D721Med (cell line): ENCODE measurements around the gene SMC6.

Experiments used
- DNase-seq: peaks from one replicate; pipeline ENCODE4 v3.0.0; 2011; ENCODE audit warnings: low spot score; ENCODE audit not compliant: insufficient read length
- FAIRE-seq: peaks from 2 replicates; lab custom pipeline; 2011; peaks lifted over from hg19 to GRCh38; lab: Jason Lieb, UNC
- CTCF ChIP-seq: IDR thresholded peaks from 2 replicates; pipeline ENCODE4 v1.5.1; 2012; ENCODE audit warnings: mild to moderate bottlenecking, control low read depth; ENCODE audit not compliant: insufficient read depth; ENCODE audit errors: missing control alignments

SMC6 gene

DNA sequence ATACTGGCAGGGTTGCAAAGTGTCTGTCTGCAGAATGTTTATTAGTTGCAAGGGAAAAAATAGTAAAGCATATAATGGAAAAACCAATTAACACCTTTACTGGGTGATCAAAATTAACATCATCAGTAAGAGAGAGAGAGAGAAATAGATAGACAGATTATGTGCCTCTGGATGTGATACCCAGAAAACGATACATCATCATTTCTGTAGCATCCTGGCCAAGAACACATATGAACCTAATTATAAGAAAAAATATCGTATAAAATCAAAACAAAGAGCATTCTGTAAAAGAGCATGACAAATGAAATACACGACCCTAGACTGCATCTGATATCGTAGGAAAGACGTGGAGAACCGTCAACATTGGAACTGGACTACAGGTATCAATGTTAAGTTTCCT is 64.6 kb downstream of the SMC6 start:
- TF ChIP-seq CTCF: no peak
- no peak for DNase-seq
- no peak for FAIRE-seq

- no peak for FAIRE-seq
- DNase-seq: no peak
- no peak for TF ChIP-seq CTCF
These were observed 65.0 kb downstream of the SMC6 start for GRCh38 chr2:17688600-17688999.

DNA sequence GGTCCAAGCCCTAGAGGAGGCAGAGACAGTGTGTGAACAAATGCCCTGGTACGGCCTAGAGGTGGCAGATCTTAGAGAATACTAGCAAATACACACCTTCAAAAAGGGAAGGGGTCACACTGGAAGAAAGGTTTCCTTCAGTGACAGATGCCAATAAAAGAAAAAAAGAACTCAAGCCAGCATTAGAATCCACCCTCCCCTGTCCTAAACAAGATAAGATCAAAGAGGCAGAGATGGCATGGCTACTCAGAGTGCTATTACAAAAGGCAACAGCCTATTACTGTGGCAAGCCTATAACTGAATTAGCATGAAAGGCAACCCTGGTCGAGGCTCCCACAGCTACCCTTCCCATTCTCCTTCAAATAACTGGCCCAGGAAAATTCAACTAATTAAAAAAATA is 69.6 kb downstream of the SMC6 start:
- no peak for TF ChIP-seq CTCF
- FAIRE-seq (no peak), DNase-seq (no peak)

DNA sequence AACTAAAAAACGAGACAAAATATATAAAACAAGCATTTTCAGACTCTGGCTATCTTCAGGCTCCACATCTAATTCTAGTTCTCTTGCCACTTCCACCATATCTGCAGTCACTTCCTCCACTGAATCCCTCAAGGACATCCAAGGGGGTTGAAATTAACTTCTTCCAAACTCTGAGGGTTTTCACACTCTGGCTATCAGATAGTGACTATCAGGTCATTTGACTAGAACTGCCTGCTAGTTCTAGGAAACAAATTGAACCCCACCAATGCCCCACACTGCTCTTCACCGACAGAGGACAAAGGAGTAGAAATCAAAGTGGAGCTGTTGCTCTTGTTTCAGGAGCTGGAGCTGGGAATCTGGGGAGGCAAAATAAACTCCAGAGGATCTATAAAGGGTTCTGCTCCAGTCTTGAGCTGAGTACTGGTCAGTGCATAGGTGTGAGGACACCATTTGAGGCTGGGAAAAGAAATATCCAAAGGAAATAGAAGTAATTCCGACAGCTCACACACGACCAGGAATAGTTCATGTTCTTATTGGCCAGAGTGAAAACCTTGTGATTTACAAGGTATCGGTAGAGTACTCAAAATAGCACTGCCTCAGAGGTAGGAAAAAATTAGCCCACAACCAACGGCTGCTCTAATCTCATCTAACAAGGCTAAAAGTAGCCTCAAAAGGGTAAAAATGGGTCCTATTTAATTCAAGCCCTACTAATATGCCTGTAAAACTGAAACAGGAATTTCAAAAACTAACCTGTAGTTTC is 71.3 kb downstream of the SMC6 start:
- no peak for DNase-seq
- no peak for FAIRE-seq
- TF ChIP-seq CTCF: no peak

DNA sequence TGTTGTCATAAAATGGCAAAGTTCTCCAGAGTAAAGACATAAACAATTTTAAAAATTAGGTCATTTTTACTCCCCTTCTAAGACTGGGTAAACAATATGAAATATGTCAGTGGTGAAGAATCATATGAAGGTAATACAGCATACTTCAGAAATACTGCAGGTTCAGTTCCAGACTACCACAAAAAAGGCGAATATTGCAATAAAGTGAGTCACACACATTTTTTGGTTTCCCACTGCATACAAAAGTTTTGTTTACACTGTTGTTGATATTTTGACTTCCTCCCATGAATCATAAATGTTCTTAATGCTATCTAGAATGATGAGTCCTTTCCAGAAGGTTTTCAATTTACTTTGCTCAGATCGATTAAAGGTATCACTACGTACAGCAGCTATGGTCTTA is 73.5 kb downstream of the SMC6 start:
- TF ChIP-seq CTCF: no peak
- no peak for FAIRE-seq
- no peak for DNase-seq

DNA sequence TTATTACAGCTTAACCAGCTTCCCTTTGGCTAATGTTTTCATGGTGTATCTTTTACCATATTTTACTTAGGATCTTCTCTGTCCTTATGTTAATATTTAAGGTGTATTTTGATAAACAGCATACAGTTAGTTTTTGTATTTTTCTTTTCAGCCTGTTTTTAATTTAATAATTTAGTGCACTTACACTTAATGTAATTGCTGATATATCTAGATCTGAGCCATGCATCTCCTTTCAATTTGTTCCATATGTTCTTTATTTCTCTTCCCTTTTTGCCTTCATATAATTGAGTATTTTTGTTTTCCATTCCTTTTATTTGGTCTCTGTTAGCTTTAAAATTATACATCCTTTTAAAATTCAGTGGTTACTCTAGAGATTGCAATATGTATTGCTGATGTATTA is 78.8 kb downstream of the SMC6 start:
- TF ChIP-seq CTCF: no peak
- no peak for FAIRE-seq
- no peak for DNase-seq

DNA sequence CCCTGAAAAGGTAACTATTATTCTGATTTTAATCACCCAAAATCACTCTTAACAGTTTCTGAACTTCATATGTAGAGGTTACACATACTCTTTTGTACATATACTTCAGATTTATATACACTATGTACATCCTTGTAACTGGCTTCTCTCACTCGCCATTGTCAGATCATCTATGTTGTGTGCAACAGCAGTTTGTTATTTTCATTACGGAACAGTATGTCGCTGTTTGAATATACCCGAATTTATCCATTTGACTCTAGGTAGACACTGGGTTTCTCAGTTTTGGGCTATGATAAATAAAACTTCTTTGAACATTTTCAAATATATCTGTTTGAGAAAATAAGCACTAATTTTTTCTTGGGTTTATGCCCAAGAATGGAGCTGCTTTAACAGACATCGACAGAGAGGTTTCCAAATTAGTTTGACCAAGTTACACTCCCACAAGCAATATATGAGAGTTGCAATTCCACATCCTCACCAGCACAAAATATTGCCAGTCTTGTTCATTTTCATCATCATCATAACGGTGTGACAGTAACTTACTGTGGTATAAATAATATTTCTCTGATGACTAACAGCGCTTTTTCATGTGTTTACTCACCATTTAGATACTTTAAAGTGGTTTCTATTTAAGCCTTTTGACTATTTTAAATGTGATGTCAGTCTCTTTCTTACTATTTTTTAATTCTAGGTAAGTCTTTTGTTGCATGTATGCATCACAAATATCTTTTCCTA is 80.9 kb downstream of the SMC6 start:
- no peak for TF ChIP-seq CTCF
- DNase-seq: no peak
- FAIRE-seq: no peak
